Sciatic nerve (tissue), 2 donors: ENCODE measurements around the gene OLFML1. TPM values are rescaled to one million over a fixed set of nuclear protein-coding genes. Genes with fewer than 3 reads are reported as not detected.

Experiments
- ATAC-seq: fragments of 200-7000 bp; cut with Tn5 transposase; one replicate; pipeline ENCODE4 v1.9.1; 2020; ENCODE audit warnings: mild to moderate bottlenecking, moderate library complexity
- DNase-seq: peaks from one replicate; pipeline ENCODE4 v3.0.0-alpha.2; 2020; ENCODE audit warnings: low spot score
- intact Hi-C: fragments of 100-400 bp; cut with DNase I; formaldehyde crosslinking; loops from one replicate; pipeline ENCODE4 v1.14.2; 2022
- total RNA-seq: library from RNA; stranded (reverse); fragmentation: NEBNext Ultra II Directional; extraction: Animal tissue kit (Norgen Biotek cat#: 25700); gene quantifications from one replicate; pipeline ENCODE4 v1.2.1, GENCODE V29; 2021
- donor health status: DM: no; HTN: no; CAD: no.
- donor health status: DM: no; HTN: no; CAD: no.

The OLFML1 gene
- total RNA-seq, 1 donor from 2014 or later: 27.2 TPM

GRCh38 chr11:7523416-7524210 lies 38.3 kb downstream of the OLFML1 start:
- DNase-seq (no peak), ATAC-seq (peak; percentile 76)
- intact Hi-C loops: no loop called here

DNA sequence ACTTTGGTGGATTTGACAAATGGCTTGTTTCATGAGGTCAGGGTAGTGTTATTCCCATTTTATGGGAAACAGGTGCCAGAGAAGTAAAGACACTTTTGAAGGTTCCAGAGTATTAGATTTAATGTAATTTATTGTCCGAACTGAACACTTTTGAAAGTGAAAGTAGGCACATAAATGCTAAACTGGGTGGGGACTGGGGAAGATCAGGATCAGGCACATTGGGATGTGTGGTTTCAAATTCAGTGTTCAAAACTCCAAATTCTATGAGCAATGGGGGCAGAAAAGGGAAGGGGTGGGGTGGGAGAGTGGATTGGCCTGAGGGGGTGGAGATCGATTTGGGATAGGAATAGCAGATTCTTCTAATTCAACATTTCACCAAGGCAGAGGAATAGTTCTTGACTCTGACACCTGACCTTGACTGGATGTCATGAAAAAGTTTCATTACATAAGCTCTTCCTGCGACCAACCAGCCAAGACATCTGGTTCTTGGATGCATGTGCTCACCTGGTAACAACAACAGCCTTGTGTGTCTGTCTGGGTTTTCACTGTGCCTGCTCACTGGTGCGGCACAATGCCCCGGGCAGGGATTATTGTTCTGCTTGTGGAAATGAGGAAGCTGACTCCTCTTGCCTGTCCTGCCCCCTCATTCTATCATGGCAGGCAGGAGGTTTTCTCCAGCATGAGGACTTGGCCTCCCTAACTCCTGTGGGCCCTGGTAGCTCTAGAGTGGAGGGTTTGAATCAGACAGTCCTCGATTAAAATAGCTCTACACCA lies 39.3 kb downstream of the OLFML1 start:
- intact Hi-C loops: no loop called here
- ATAC-seq: no peak
- no peak for DNase-seq

GRCh38 chr11:7525424-7525823 lies 40.1 kb downstream of the OLFML1 start:
- no peak for DNase-seq
- intact Hi-C loops: no loop called here
- no peak for ATAC-seq

GRCh38 chr11:7527029-7527428 lies 41.7 kb downstream of the OLFML1 start:
- no peak for ATAC-seq
- no peak for DNase-seq
- intact Hi-C loops: no loop called here

DNA sequence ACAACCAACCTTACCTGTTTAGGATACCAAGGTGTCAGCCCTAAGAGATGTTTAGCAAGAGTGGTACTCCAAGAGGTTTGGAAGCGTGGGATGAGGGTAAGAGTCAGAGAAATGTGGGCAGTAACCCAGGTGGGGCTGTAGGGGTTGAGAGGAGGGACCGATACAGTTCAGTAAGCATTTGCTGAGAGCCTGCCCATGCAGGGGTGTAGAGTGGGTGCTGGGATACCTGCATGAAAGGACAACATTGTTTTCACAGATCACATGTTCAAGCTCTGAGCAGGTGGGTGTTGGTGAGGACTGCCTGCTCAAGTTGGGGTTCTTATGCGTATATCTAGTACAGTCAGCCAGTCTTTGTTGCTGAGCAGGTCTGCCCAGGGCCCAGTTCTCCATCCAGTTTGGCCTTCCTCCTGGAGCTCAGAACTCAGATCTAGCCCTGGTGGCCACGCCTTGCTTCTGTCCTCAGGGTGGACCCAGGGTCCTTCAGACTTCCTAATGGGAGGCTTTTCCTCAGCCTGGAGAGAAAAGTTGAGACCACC lies 43.3 kb downstream of the OLFML1 start:
- DNase-seq: no peak
- ATAC-seq: no peak
- intact Hi-C loops: no loop called here

DNA sequence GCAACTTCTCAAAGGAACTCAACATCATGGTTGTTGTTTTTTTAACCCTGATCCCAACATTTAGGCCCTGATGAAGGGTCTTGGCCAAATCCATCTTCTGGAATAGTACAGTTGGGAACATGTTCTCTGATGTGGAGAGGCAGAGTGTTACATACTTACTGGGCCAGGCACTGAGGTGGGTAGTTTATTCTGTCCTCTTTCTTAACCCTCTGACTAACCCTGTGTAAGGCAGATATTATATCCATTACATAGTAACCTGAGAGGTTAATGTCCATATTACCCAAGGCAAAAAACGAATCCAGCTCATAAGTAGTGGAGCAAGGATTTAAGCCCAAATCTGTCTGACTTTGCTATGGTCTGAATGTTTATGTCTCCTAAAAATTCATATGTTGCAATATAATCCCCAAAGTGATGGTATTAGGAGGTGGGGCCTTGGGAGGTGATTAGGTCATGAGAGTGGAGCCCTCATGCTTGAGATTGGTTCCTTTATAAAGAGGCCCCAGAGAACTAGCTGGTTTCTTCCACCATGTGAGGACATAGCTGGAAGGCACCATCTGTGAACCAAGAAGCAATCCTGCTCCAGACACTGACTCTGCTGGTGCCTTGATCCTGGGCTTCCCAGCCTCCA lies 44.8 kb downstream of the OLFML1 start:
- intact Hi-C loops: no loop called here
- ATAC-seq: no peak
- DNase-seq: no peak

GRCh38 chr11:7531011-7531410 lies 45.7 kb downstream of the OLFML1 start:
- DNase-seq (no peak), ATAC-seq (no peak)
- intact Hi-C loops: no loop called here

GRCh38 chr11:7532405-7533145 lies 47.3 kb downstream of the OLFML1 start:
- intact Hi-C loops: no loop called here
- ATAC-seq (peak; percentile 52), DNase-seq (no peak)

DNA sequence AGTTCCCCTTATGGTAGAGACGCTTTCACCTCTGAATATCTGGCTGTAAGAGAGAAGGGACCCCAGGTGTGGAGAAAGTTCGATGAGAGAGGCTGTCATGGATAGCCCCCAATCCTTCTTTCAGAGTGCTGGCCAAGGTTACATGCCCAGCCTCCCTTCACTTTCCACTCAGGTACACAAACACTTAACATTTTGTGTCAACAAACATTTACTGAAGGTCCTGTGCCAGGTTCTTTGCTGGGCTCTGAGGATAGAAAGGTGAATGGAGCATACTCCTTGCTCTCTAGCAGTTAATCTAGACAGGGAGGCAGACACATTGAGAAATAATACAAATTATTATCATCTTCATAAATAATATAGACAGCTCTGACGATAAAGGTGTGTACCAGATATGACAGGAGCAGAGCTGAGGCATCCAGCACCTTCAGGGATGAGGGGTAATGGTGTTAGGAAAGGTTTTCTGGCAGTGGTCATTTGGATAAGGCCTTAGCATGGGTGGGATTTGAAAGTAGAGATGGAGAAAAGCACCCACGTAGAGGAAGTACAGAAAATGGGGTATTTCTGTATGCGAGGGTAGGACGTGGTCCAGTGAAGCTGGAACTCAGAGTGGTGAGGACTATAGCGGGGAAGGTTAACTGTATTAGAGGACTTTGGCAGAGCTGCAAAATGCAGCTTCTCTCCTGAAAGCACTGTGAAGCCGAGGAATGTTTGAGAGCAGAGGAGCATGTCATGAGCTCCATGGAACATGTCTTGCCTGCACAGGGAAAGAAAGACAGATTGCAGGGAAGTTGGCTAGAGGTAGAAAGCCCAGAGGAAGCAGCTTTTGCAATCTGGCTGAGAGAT lies 48.1 kb downstream of the OLFML1 start:
- DNase-seq (no peak), ATAC-seq (no peak)
- intact Hi-C loops: no loop called here

GRCh38 chr11:7534042-7534378 lies 48.7 kb downstream of the OLFML1 start:
- intact Hi-C loops: no loop called here
- DNase-seq (no peak), ATAC-seq (no peak)

DNA sequence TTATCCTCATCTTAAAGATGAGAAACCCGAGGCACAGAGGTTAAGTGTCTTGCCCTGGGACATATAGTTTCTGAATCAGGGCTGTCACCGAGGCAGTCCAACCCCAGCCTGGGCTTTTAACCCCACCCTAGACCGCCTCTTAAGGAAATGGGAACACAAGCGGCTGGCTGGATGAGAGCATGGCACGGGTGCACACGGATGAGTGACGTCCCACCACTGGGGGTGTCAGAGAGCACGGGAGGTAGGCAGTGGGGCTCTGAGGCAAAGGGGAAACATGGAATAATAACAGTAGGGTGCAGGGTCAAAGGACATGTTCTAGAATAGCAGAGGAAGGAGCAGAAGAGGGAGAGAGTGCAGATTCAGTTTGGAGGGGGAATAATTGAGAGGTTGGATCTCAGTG lies 50.8 kb downstream of the OLFML1 start:
- intact Hi-C loops: no loop called here
- ATAC-seq: no peak

GRCh38 chr11:7537265-7537664 lies 52.0 kb downstream of the OLFML1 start:
- no peak for DNase-seq
- intact Hi-C loops: no loop called here

More for the DNA sequence above, 50.8 kb downstream of the OLFML1 start:
- DNase-seq: no peak

GRCh38 chr11:7538031-7538430 lies 52.7 kb downstream of the OLFML1 start:
- DNase-seq (peak; percentile 77), ATAC-seq (peak; percentile 87)
- intact Hi-C loops: no loop called here

More at GRCh38 chr11:7537265-7537664, 52.0 kb downstream of the OLFML1 start:
- no peak for ATAC-seq

DNA sequence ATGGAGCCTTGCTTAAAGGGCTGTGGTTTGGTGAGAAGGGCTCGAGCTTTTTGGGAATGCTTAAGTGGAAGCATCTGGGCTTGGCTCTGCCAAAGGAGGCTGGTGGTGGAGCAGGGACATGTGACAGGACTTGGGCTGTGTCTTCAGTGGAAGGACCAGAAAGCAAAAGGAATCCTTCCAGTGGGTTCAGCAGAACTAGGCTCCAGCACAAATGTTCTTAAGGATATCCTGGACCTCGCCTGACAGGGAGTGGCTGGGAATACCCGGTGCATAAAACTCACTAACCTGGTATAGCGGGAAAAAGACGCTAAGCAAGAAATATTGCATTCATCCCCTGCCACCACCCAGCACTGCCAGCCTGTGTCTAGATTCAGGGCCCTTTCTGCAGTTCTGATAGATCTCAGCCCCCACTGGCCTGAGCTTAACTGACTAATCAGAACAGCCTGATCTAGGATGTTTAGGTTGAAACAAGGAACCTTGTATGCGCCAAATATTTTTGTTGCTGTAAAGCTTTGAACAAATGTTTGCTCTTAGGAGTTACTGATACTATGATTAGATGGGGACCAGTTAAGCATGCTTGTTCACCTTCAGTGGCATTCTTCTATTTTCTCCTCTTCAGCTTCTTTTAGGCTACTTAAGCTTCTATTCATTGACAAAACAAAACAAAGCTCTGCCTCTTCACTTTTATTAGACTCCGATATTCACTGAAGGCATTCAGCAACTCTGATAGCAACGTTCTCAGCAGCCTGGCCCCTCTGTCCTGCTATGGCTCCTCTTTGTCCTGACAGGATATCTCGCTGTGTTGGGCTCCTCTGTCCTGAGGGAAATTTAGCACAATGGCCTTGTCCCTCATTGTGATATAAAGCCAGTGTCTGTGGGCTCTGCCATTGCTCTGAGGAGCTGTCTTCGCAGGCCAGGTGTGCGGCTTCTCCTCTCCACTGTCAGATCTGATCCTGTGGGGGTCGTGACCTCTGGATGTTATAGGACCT lies 53.5 kb downstream of the OLFML1 start:
- DNase-seq (no peak), ATAC-seq (peak; percentile 76)
- intact Hi-C loops: no loop called here

GRCh38 chr11:7540830-7541555 lies 55.7 kb downstream of the OLFML1 start:
- DNase-seq (no peak), ATAC-seq (no peak)
- intact Hi-C loops: no loop called here

GRCh38 chr11:7543302-7543701 lies 58.0 kb downstream of the OLFML1 start:
- intact Hi-C loops: no loop called here
- DNase-seq (no peak), ATAC-seq (no peak)
